Loucy (cell line): ENCODE data around the gene C9orf78.

ENCODE experiments used
- H2AFZ ChIP-seq: fragments of 200-600 bp; sonication (generic); 2 replicates; pipeline ENCODE4 v1.6.0; 2016; ENCODE audit warnings: antibody characterized with exemption, mild to moderate bottlenecking, low read length, moderate library complexity
- H3F3A ChIP-seq: fragments of 200-600 bp; 2 replicates; pipeline ENCODE4 v1.6.0; 2016; ENCODE audit warnings: antibody characterized with exemption, low read depth, mild to moderate bottlenecking
- H3K27me3 ChIP-seq: fragments of 200-600 bp; sonication (generic); 2 replicates; pipeline ENCODE4 v1.6.1; 2014; ENCODE audit warnings: low read length, mild to moderate bottlenecking; ENCODE audit not compliant: insufficient read depth, poor library complexity, severe bottlenecking
- H3K36me3 ChIP-seq: fragments of 200-600 bp; sonication (generic); 2 replicates; pipeline ENCODE4 v1.6.1; 2016; ENCODE audit warnings: low read length; ENCODE audit not compliant: insufficient read depth
- H3K4me1 ChIP-seq: fragments of 200-600 bp; sonication (generic); 2 replicates; pipeline ENCODE4 v1.5.1; 2014; ENCODE audit warnings: low read length, mild to moderate bottlenecking; ENCODE audit not compliant: insufficient read depth, poor library complexity, severe bottlenecking
- H3K4me2 ChIP-seq: fragments of 200-600 bp; sonication (generic); 2 replicates; pipeline ENCODE4 v1.6.0; 2014; ENCODE audit warnings: antibody characterized with exemption, low read length, low read depth, mild to moderate bottlenecking; ENCODE audit not compliant: poor library complexity, severe bottlenecking
- H3K4me3 ChIP-seq: fragments of 200-600 bp; sonication (generic); 2 replicates; pipeline ENCODE4 v1.5.1; 2014; ENCODE audit warnings: low read length, mild to moderate bottlenecking, mixed read lengths; ENCODE audit not compliant: poor library complexity, severe bottlenecking
- H3K79me2 ChIP-seq: fragments of 200-600 bp; sonication (generic); 2 replicates; pipeline ENCODE4 v1.6.1; 2014; ENCODE audit warnings: low read length; ENCODE audit not compliant: insufficient read depth
- H3K9ac ChIP-seq: fragments of 200-600 bp; sonication (generic); 2 replicates; pipeline ENCODE4 v1.6.0; 2014; ENCODE audit warnings: mild to moderate bottlenecking, low read depth, low read length, moderate library complexity; ENCODE audit not compliant: poor library complexity, severe bottlenecking
- H3K9me2 ChIP-seq: fragments of 200-600 bp; sonication (generic); replicated peaks from 2 replicates; pipeline ENCODE4 v1.6.1; 2016; ENCODE audit warnings: low read depth, low read length, mixed read lengths
- H3K9me3 ChIP-seq: fragments of 200-600 bp; sonication (generic); 2 replicates; pipeline ENCODE4 v1.6.1; 2014; ENCODE audit warnings: mild to moderate bottlenecking, antibody characterized with exemption, low read length, low read depth; ENCODE audit not compliant: insufficient read depth
- H4K20me1 ChIP-seq: fragments of 200-600 bp; sonication (generic); 2 replicates; pipeline ENCODE4 v1.6.0; 2014; ENCODE audit warnings: antibody characterized with exemption, low read length, mild to moderate bottlenecking; ENCODE audit not compliant: insufficient read depth, poor library complexity, severe bottlenecking
- EZH2phosphoT487 ChIP-seq: fragments of 200-600 bp; IDR thresholded peaks from 2 replicates; pipeline ENCODE4 v1.6.1; 2018; ENCODE audit warnings: antibody characterized with exemption, mild to moderate bottlenecking, moderate library complexity, borderline replicate concordance
- TF ChIP-seq, protein P1 (sequence below): fragments of 200-600 bp; sonication (generic); conservative IDR thresholded peaks from 2 replicates; pipeline ENCODE4 v1.5.1; 2014; ENCODE audit warnings: mild to moderate bottlenecking, antibody characterized with exemption, low read length

C9orf78 gene

DNA sequence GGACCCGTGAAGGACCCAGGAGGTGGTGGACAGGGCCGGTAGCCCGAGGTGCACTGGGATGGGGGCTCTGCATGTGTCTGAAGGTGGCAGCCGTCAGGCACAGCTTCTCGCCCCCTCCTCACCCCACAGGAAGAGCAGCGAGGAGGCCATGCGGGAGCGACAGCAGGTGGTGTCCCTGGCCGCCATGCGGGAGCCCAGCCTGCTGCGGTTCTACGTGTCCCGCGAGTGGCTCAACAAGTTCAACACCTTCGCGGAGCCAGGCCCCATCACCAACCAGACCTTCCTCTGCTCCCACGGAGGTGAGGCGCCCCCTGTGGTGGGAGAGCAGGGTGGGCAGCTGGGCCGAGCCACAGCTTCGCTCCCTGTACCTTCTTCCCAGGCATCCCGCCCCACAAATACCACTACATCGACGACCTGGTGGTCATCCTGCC is 40.1 kb upstream of the C9orf78 start:
- H3K79me2 ChIP-seq = no peaks in the 10 kb centered on the region
- TF ChIP-seq, protein P1, sequence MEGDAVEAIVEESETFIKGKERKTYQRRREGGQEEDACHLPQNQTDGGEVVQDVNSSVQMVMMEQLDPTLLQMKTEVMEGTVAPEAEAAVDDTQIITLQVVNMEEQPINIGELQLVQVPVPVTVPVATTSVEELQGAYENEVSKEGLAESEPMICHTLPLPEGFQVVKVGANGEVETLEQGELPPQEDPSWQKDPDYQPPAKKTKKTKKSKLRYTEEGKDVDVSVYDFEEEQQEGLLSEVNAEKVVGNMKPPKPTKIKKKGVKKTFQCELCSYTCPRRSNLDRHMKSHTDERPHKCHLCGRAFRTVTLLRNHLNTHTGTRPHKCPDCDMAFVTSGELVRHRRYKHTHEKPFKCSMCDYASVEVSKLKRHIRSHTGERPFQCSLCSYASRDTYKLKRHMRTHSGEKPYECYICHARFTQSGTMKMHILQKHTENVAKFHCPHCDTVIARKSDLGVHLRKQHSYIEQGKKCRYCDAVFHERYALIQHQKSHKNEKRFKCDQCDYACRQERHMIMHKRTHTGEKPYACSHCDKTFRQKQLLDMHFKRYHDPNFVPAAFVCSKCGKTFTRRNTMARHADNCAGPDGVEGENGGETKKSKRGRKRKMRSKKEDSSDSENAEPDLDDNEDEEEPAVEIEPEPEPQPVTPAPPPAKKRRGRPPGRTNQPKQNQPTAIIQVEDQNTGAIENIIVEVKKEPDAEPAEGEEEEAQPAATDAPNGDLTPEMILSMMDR = peak; percentile 34; the same call in 1 of the 2 replicates
- TF ChIP-seq EZH2phosphoT487 = no peak
- no peak overlapping the region for H2AFZ ChIP-seq
- H3F3A ChIP-seq = no peaks in the 10 kb centered on the region
- H3K4me2 ChIP-seq = no peak overlapping the region
- no peaks in the 10 kb centered on the region for H3K27me3 ChIP-seq
- H3K36me3 ChIP-seq = peaks cover 6% of the 10 kb centered on the region; the same call in 1 of the 2 replicates
- no peak overlapping the region for H3K4me3 ChIP-seq
- no peaks in the 10 kb centered on the region for H4K20me1 ChIP-seq
- H3K4me1 ChIP-seq = no peaks in the 10 kb centered on the region
- no peak overlapping the region for H3K9ac ChIP-seq
- H3K9me2 ChIP-seq = no peaks in the 10 kb centered on the region
- no peaks in the 10 kb centered on the region for H3K9me3 ChIP-seq

DNA sequence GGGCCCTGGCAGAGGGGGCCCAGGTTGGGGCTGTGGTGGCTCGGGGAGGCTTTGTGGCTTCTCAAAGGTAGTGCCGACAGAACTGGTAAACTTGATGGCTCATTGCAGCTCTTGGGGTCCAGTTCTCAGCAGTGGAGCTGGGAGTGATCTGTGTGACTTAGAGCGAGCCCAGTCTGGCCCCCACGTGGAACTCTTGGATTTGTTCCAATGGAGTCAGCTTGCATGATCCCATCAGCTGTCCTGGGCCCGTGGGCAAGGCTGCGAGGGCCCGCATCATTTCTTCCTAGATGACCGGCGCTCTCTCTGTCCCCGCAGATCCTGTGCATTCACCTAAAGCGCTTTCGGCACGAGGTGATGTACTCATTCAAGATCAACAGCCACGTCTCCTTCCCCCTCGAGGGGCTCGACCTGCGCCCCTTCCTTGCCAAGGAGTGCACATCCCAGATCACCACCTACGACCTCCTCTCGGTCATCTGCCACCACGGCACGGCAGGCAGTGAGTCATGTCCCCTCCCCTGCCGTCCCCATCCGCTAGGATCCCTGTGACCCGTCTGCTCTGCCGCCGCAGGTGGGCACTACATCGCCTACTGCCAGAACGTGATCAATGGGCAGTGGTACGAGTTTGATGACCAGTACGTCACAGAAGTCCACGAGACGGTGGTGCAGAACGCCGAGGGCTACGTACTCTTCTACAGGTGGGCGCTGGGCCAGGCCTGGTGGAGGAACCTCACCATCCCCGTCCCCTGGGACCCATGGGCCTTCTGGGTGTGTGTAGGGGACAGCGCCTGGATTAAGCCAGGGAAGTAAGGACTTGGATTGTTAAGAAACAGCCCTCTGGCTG is 39.4 kb upstream of the C9orf78 start:
- TF ChIP-seq, protein P1 = no peak
- TF ChIP-seq EZH2phosphoT487 = no peak
- no peak overlapping the region for H3K9ac ChIP-seq
- H3K4me1 ChIP-seq = no peaks in the 10 kb centered on the region
- peaks cover 6% of the 10 kb centered on the region; the same call in 1 of the 2 replicates for H3K36me3 ChIP-seq
- no peaks in the 10 kb centered on the region for H3K9me3 ChIP-seq
- no peaks in the 10 kb centered on the region for H3K27me3 ChIP-seq
- H4K20me1 ChIP-seq = no peaks in the 10 kb centered on the region
- H2AFZ ChIP-seq = no peak overlapping the region
- no peaks in the 10 kb centered on the region for H3F3A ChIP-seq
- H3K4me3 ChIP-seq = no peak overlapping the region
- H3K9me2 ChIP-seq = no peaks in the 10 kb centered on the region
- H3K4me2 ChIP-seq = no peak overlapping the region
- no peaks in the 10 kb centered on the region for H3K79me2 ChIP-seq

DNA sequence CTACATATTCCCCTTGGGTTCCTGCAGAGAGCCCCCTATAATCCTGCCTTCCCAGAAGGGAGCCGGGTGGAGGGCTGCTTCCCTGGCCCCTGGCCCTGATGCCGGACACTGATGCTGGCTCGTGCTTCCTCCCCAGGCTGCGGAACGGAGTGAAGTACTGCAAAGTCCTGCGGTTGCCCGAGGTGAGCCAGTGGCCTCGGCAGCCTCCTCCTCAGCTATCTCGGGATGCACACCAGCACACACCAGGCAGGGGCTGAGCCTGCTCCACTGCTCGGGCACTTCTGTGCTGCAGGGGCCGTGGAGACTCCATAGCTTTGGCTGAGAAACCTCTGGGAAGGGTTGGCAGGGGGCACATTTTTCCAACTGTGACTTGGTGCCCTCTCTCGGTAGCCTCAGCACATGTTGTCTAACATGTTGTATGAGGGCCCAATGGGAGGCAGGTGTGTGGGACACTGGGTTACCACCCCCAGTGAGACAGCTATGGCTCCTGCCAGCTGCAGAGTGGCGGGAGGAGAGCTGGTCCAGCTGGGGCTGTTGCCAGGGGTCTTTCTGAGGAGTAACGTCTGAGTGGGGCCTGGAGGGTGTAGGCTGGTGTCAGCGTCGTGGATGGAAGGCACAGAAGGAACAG is 38.6 kb upstream of the C9orf78 start:
- Histone ChIP-seq H3K4me2 (no peak overlapping the region), H3F3A (no peaks in the 10 kb centered on the region), H3K27me3 (no peaks in the 10 kb centered on the region), H3K9ac (no peak overlapping the region), H3K9me3 (no peaks in the 10 kb centered on the region), H3K4me1 (no peaks in the 10 kb centered on the region), H3K4me3 (no peak overlapping the region), H3K79me2 (no peaks in the 10 kb centered on the region), H4K20me1 (no peaks in the 10 kb centered on the region), H3K9me2 (no peaks in the 10 kb centered on the region), H2AFZ (no peak overlapping the region), H3K36me3 (peaks cover 6% of the 10 kb centered on the region; the same call in 1 of the 2 replicates)
- TF ChIP-seq EZH2phosphoT487 = no peak
- TF ChIP-seq, protein P1 = no peak
